Neural cell (in vitro differentiated cells): ENCODE data around the gene SLAIN1.

ENCODE experiments used
- EP300 ChIP-seq: fragments of 450-650 bp; conservative IDR thresholded peaks from 2 replicates; pipeline ENCODE4 v1.6.1; 2014; ENCODE audit warnings: antibody characterized with exemption, mild to moderate bottlenecking, moderate library complexity; ENCODE audit not compliant: poor library complexity, severe bottlenecking
- EZH2 ChIP-seq: fragments of 200-600, 300-800 bp; shearing (Covaris generic), sonication (generic); IDR thresholded peaks from 2 replicates; pipeline ENCODE4 v1.6.1; 2014; ENCODE audit warnings: antibody characterized with exemption, low read length, borderline replicate concordance, mild to moderate bottlenecking; ENCODE audit not compliant: insufficient read depth, poor library complexity, severe bottlenecking
- MXI1 ChIP-seq: fragments of 450-650 bp; conservative IDR thresholded peaks from 2 replicates; pipeline ENCODE4 v1.6.1; 2014; ENCODE audit warnings: antibody characterized with exemption, mild to moderate bottlenecking; ENCODE audit not compliant: poor library complexity, severe bottlenecking
- POLR2AphosphoS5 ChIP-seq: IDR thresholded peaks from 2 replicates; pipeline ENCODE4 v1.6.1; 2012
- RAD21 ChIP-seq: fragments of 450-650 bp; conservative IDR thresholded peaks from 2 replicates; pipeline ENCODE4 v1.6.1; 2014; ENCODE audit warnings: antibody characterized with exemption, mild to moderate bottlenecking, moderate library complexity
- REST ChIP-seq: IDR thresholded peaks from 2 replicates; pipeline ENCODE4 v1.6.1; 2012; ENCODE audit warnings: borderline replicate concordance
- SMC3 ChIP-seq: fragments of 450-650 bp; conservative IDR thresholded peaks from 2 replicates; pipeline ENCODE4 v1.6.1; 2014; ENCODE audit warnings: antibody characterized with exemption, mild to moderate bottlenecking, moderate library complexity; ENCODE audit not compliant: poor library complexity
- TAF1 ChIP-seq: IDR thresholded peaks from 2 replicates; pipeline ENCODE4 v1.6.1; 2012; ENCODE audit warnings: low read depth
- TF ChIP-seq, protein P1 (sequence below): fragments of 450-650 bp; IDR thresholded peaks from 2 replicates; pipeline ENCODE4 v1.5.1; 2014; ENCODE audit warnings: antibody characterized with exemption, mild to moderate bottlenecking, moderate library complexity; ENCODE audit not compliant: poor library complexity, severe bottlenecking

GRCh38 chr13:77737583-77738200 lies 40.2 kb downstream of the SLAIN1 start:
- TF ChIP-seq RAD21 (no peak), POLR2AphosphoS5 (no peak), SMC3 (no peak), REST (no peak), TAF1 (no peak), EP300 (no peak), EZH2 (no peak), MXI1 (no peak)
- TF ChIP-seq, protein P1, sequence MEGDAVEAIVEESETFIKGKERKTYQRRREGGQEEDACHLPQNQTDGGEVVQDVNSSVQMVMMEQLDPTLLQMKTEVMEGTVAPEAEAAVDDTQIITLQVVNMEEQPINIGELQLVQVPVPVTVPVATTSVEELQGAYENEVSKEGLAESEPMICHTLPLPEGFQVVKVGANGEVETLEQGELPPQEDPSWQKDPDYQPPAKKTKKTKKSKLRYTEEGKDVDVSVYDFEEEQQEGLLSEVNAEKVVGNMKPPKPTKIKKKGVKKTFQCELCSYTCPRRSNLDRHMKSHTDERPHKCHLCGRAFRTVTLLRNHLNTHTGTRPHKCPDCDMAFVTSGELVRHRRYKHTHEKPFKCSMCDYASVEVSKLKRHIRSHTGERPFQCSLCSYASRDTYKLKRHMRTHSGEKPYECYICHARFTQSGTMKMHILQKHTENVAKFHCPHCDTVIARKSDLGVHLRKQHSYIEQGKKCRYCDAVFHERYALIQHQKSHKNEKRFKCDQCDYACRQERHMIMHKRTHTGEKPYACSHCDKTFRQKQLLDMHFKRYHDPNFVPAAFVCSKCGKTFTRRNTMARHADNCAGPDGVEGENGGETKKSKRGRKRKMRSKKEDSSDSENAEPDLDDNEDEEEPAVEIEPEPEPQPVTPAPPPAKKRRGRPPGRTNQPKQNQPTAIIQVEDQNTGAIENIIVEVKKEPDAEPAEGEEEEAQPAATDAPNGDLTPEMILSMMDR, result no peak
